Measurements from ENCODE around the gene STT3A. TPM values are rescaled to one million over a fixed set of nuclear protein-coding genes. Genes with fewer than 3 reads are reported as not detected.

The STT3A gene
- polyA plus RNA-seq, 1 donor from 2014 or later: 54.3 TPM

GRCh38 chr11:125591649-125592304 is 875 bp upstream of the STT3A start:
- peak overlapping the region; percentile 94 for H3K27ac ChIP-seq (ENCODE audit: low read length)
- H3K9ac ChIP-seq (ENCODE audit: low read length): peak overlapping the region; percentile 88
- peak overlapping the region; percentile 94 for H3K4me3 ChIP-seq (ENCODE audit: low read length)
- TF ChIP-seq, protein P1, sequence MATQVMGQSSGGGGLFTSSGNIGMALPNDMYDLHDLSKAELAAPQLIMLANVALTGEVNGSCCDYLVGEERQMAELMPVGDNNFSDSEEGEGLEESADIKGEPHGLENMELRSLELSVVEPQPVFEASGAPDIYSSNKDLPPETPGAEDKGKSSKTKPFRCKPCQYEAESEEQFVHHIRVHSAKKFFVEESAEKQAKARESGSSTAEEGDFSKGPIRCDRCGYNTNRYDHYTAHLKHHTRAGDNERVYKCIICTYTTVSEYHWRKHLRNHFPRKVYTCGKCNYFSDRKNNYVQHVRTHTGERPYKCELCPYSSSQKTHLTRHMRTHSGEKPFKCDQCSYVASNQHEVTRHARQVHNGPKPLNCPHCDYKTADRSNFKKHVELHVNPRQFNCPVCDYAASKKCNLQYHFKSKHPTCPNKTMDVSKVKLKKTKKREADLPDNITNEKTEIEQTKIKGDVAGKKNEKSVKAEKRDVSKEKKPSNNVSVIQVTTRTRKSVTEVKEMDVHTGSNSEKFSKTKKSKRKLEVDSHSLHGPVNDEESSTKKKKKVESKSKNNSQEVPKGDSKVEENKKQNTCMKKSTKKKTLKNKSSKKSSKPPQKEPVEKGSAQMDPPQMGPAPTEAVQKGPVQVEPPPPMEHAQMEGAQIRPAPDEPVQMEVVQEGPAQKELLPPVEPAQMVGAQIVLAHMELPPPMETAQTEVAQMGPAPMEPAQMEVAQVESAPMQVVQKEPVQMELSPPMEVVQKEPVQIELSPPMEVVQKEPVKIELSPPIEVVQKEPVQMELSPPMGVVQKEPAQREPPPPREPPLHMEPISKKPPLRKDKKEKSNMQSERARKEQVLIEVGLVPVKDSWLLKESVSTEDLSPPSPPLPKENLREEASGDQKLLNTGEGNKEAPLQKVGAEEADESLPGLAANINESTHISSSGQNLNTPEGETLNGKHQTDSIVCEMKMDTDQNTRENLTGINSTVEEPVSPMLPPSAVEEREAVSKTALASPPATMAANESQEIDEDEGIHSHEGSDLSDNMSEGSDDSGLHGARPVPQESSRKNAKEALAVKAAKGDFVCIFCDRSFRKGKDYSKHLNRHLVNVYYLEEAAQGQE (IDR thresholded peaks at IDR 0.05; ENCODE audit: borderline replicate concordance): no peak
- TF ChIP-seq RAD21 (conservative IDR thresholded peaks at IDR 0.05) (peak; percentile 28), POLR2AphosphoS5 (IDR thresholded peaks at IDR 0.05) (no peak), TAF1 (IDR thresholded peaks at IDR 0.05; ENCODE audit: low read depth) (no peak)
- no peaks in the 10 kb centered on the region for H3K36me3 ChIP-seq (ENCODE audit: insufficient read depth, low read length)
- no peaks in the 10 kb centered on the region for H3K9me3 ChIP-seq (ENCODE audit: low read length)
- peak overlapping the region; percentile 95 for H3K4me2 ChIP-seq (ENCODE audit: low read length)
- H2AFZ ChIP-seq (ENCODE audit: low read depth, low read length): peak overlapping the region; percentile 95
- no peaks in the 10 kb centered on the region for H3K27me3 ChIP-seq (ENCODE audit: insufficient read depth, low read depth, low read length)
- no peaks in the 10 kb centered on the region for H3F3A ChIP-seq (ENCODE audit: insufficient read depth, low read length, poor library complexity, severe bottlenecking)
- H3K9me2 ChIP-seq (ENCODE audit: insufficient read depth, low read length): no peaks in the 10 kb centered on the region
- H3K79me2 ChIP-seq (replicated peaks; ENCODE audit: insufficient read depth, low read length): peaks cover 35% of the 10 kb centered on the region
- H4K20me1 ChIP-seq (ENCODE audit: insufficient read depth): no peaks in the 10 kb centered on the region

DNA sequence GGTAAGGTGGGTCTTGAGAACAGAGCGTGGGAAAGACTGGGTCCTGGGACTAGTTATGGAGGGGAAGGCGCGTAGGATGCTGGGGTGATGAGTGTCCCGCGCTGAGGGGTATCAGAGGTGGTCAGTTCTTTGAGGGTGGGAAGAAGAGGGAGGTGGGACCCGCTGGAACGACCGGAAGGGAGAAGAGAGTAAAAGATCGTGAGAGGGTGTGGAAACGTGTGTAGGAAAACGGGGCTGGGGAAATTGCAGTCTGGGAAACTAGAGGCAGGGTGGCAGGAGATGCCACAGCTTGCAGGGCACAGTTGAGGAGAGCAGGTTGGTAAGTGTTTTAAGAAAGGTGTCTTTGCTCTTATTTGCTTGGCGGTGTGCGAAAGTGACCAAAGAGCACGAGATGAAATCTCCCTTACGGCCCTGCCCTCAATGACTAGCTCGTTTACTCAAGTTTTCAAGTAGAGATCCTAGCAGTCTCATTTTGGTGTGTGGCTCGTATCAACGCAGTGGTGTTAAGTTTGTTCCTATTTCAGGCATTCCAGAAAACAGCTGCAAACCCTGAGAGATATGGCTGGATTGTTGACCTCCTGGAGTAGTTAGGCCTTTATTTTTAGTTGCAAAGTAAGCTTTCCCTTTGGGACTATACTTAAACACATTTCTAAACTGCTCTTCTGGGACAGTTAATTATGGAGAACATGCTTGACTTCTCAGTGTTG is 615 bp downstream of the STT3A start:
- Histone ChIP-seq H3K9me3 (ENCODE audit: low read length) (no peaks in the 10 kb centered on the region), H3K4me3 (ENCODE audit: low read length) (peak overlapping the region; percentile 94), H2AFZ (ENCODE audit: low read depth, low read length) (peak overlapping the region; percentile 89), H3F3A (ENCODE audit: insufficient read depth, low read length, poor library complexity, severe bottlenecking) (no peaks in the 10 kb centered on the region), H3K9me2 (ENCODE audit: insufficient read depth, low read length) (no peaks in the 10 kb centered on the region), H3K36me3 (ENCODE audit: insufficient read depth, low read length) (no peaks in the 10 kb centered on the region), H3K9ac (ENCODE audit: low read length) (peak overlapping the region; percentile 82), H3K27me3 (ENCODE audit: insufficient read depth, low read depth, low read length) (no peaks in the 10 kb centered on the region), H3K27ac (ENCODE audit: low read length) (peak overlapping the region; percentile 84), H3K4me2 (ENCODE audit: low read length) (peak overlapping the region; percentile 98), H4K20me1 (ENCODE audit: insufficient read depth) (no peaks in the 10 kb centered on the region), H3K79me2 (replicated peaks; ENCODE audit: insufficient read depth, low read length) (peaks cover 38% of the 10 kb centered on the region)
- peak; percentile 15 for TF ChIP-seq SMC3 (conservative IDR thresholded peaks at IDR 0.05; ENCODE audit: poor library complexity)
- no peak for TF ChIP-seq POLR2AphosphoS5 (IDR thresholded peaks at IDR 0.05)

DNA sequence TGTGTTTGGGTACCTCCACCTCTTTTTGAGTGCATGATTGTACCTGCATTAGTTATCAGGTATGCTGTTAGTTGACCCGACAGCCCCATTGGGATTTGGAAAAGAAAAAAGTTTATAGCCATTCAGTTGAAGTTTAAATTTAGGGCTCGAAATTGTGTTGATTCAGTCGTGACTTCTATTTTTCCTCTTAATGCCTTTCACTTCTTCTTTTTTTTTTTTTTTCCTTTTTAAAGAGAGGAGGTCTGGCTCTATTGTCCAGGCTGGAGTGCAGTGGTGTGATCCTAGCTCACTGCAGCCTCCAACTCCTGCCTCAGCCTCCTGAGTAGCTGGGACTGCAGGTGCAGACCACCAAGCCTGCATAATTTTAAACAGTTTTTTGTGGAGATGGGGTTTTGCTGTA is 2.3 kb downstream of the STT3A start:
- Histone ChIP-seq H3K79me2 (replicated peaks; ENCODE audit: insufficient read depth, low read length) (peaks cover 38% of the 10 kb centered on the region), H3K27ac (ENCODE audit: low read length) (no peak overlapping the region), H3K4me3 (ENCODE audit: low read length) (peak overlapping the region; percentile 94), H3K27me3 (ENCODE audit: insufficient read depth, low read depth, low read length) (no peaks in the 10 kb centered on the region), H3F3A (ENCODE audit: insufficient read depth, low read length, poor library complexity, severe bottlenecking) (no peaks in the 10 kb centered on the region), H2AFZ (ENCODE audit: low read depth, low read length) (no peak overlapping the region), H3K9me2 (ENCODE audit: insufficient read depth, low read length) (no peaks in the 10 kb centered on the region), H3K9me3 (ENCODE audit: low read length) (no peaks in the 10 kb centered on the region), H3K4me2 (ENCODE audit: low read length) (no peak overlapping the region), H3K9ac (ENCODE audit: low read length) (no peak overlapping the region), H4K20me1 (ENCODE audit: insufficient read depth) (no peaks in the 10 kb centered on the region), H3K36me3 (ENCODE audit: insufficient read depth, low read length) (no peaks in the 10 kb centered on the region)
- TF ChIP-seq RAD21 (conservative IDR thresholded peaks at IDR 0.05): no peak
- no peak for TF ChIP-seq MXI1 (conservative IDR thresholded peaks at IDR 0.05; ENCODE audit: poor library complexity, severe bottlenecking)
- no peak for TF ChIP-seq SMC3 (conservative IDR thresholded peaks at IDR 0.05; ENCODE audit: poor library complexity)
- no peak for TF ChIP-seq CTCF (IDR thresholded peaks at IDR 0.05; ENCODE audit: poor library complexity, severe bottlenecking)
- TF ChIP-seq EP300 (conservative IDR thresholded peaks at IDR 0.05; ENCODE audit: poor library complexity, severe bottlenecking): no peak
- TF ChIP-seq, protein P1 (IDR thresholded peaks at IDR 0.05; ENCODE audit: borderline replicate concordance): no peak
- no peak for TF ChIP-seq TAF1 (IDR thresholded peaks at IDR 0.05; ENCODE audit: low read depth)
- TF ChIP-seq POLR2AphosphoS5 (IDR thresholded peaks at IDR 0.05): no peak
- no peak for TF ChIP-seq EZH2 (IDR thresholded peaks at IDR 0.05; ENCODE audit: borderline replicate concordance, insufficient read depth, low read length, poor library complexity, severe bottlenecking)
